ENCODE results near the gene PRM1. TPM values are rescaled to one million over a fixed set of nuclear protein-coding genes. Genes with fewer than 3 reads are reported as not detected.

Gene PRM1
- total and polyA plus RNA-seq, 2 of the 13 experiments (the other 11 are each of a cell fraction or from before 2014, with no cell fraction given): not detected

- 0 out of 2 replicates have a peak, but pooled peaks have one; percentile 21 for TF ChIP-seq ZHX1 (CRISPR knock-in tag; IDR thresholded peaks at IDR 0.05; ENCODE audit: low read depth)
- no peak for TF ChIP-seq ZNF616 (CRISPR knock-in tag; IDR thresholded peaks at IDR 0.05; ENCODE audit: low read depth)
- peak; percentile 68 for TF ChIP-seq FOXP4 (CRISPR knock-in tag; IDR thresholded peaks at IDR 0.05)
- no peak for TF ChIP-seq CBX2 (IDR thresholded peaks at IDR 0.05; ENCODE audit: low read depth, low read length)
- peak; percentile 80; the same call in 1 of the 2 replicates for TF ChIP-seq CBX2 (CRISPR knock-in tag; IDR thresholded peaks at IDR 0.05; ENCODE audit: low read depth)
- peak; percentile 79; the same call in 1 of the 2 replicates for TF ChIP-seq CAMTA2 (CRISPR knock-in tag; IDR thresholded peaks at IDR 0.05; ENCODE audit: borderline replicate concordance)
- TF ChIP-seq FOXC1 (CRISPR knock-in tag; IDR thresholded peaks at IDR 0.05; ENCODE audit: borderline replicate concordance): peak; percentile 52; the same call in 1 of the 2 replicates
- no peak for TF ChIP-seq SMYD3 (CRISPR knock-in tag; IDR thresholded peaks at IDR 0.05)
- peak; percentile 85 for TF ChIP-seq YEATS4 (CRISPR knock-in tag; IDR thresholded peaks at IDR 0.05; ENCODE audit: borderline replicate concordance)
- TF ChIP-seq NFE2L2 (IDR thresholded peaks at IDR 0.05; ENCODE audit: low read length): no peak
- TF ChIP-seq DNMT3B (CRISPR knock-in tag; conservative IDR thresholded peaks at IDR 0.05): no peak; the same call in 1 of the 2 replicates
- TF ChIP-seq MYPOP (CRISPR knock-in tag; IDR thresholded peaks at IDR 0.05): peak; percentile 70; the same call in 1 of the 2 replicates
- TF ChIP-seq ARID2 (CRISPR knock-in tag; IDR thresholded peaks at IDR 0.05; ENCODE audit: borderline replicate concordance): peak; percentile 80; the same call in 1 of the 2 replicates
- TF ChIP-seq ZNF124 (CRISPR knock-in tag; IDR thresholded peaks at IDR 0.05): peak; percentile 56
- TF ChIP-seq GRHL1 (CRISPR knock-in tag; conservative IDR thresholded peaks at IDR 0.05): no peak
- TF ChIP-seq MEIS1 (CRISPR knock-in tag; IDR thresholded peaks at IDR 0.05; ENCODE audit: borderline replicate concordance): no peak
- TF ChIP-seq ZNF430 (CRISPR knock-in tag; IDR thresholded peaks at IDR 0.05): peak; percentile 93
Measured at GRCh38 chr16:11255737-11256660, 25.1 kb downstream of the PRM1 start, which contains the start of gene SOCS1 (continued).
